IPS-15b (cell line): Measurements from ENCODE around the gene PABPC3.

ENCODE experiments used
- H3K27me3 ChIP-seq: one replicate; pipeline ENCODE4 v1.6.1; 2013; ENCODE audit warnings: low read length; ENCODE audit not compliant: control insufficient read depth, insufficient read depth
- H3K36me3 ChIP-seq: one replicate; pipeline ENCODE4 v1.6.1; 2013; ENCODE audit warnings: low read length; ENCODE audit not compliant: control insufficient read depth, insufficient read depth
- H3K4me1 ChIP-seq: one replicate; pipeline ENCODE4 v1.6.1; 2013; ENCODE audit warnings: mild to moderate bottlenecking, low read length; ENCODE audit not compliant: control insufficient read depth, insufficient read depth
- H3K4me3 ChIP-seq: one replicate; pipeline ENCODE4 v1.5.1; 2013; ENCODE audit warnings: low read depth, low read length
- H3K9ac ChIP-seq: one replicate; pipeline ENCODE4 v1.6.1; 2013; ENCODE audit warnings: low read depth, mild to moderate bottlenecking, low read length
- H3K9me3 ChIP-seq: one replicate; pipeline ENCODE4 v1.6.1; 2013; ENCODE audit warnings: mild to moderate bottlenecking, low read length; ENCODE audit not compliant: control insufficient read depth, insufficient read depth

Gene PABPC3

DNA sequence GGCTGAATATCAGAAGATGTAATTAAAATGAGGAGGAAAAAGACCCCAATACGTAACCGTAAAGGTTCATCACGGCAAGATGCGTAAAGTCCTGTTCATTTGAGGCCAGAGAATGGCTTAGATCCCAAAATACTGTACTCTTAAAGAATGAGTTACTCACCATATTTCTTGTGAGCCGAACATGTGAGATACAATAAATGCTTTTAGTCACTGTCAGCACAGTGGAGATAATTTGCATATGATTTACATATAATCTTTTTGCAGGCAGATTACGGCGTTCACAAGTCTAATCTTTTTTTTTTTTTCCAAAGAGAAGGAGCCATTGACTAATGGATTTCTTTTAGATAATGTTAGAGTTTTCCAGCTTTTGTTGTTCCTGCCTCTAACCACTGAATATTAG, 47.8 kb downstream of the PABPC3 start:
- Histone ChIP-seq H3K36me3 (no peaks in the 10 kb centered on the region), H3K4me1 (no peaks in the 10 kb centered on the region), H3K4me3 (no peak overlapping the region), H3K9me3 (no peaks in the 10 kb centered on the region), H3K9ac (no peak overlapping the region), H3K27me3 (no peaks in the 10 kb centered on the region)

GRCh38 chr13:25147638-25148401, 51.9 kb downstream of the PABPC3 start:
- H3K4me3 ChIP-seq: no peak overlapping the region
- no peaks in the 10 kb centered on the region for H3K9me3 ChIP-seq
- H3K4me1 ChIP-seq: peaks cover 7% of the 10 kb centered on the region
- no peaks in the 10 kb centered on the region for H3K36me3 ChIP-seq
- H3K9ac ChIP-seq: no peak overlapping the region
- no peaks in the 10 kb centered on the region for H3K27me3 ChIP-seq

- H3K4me3 ChIP-seq: no peak overlapping the region
- no peaks in the 10 kb centered on the region for H3K36me3 ChIP-seq
- H3K9ac ChIP-seq: no peak overlapping the region
- H3K27me3 ChIP-seq: no peaks in the 10 kb centered on the region
- no peaks in the 10 kb centered on the region for H3K9me3 ChIP-seq
- H3K4me1 ChIP-seq: peaks cover 10% of the 10 kb centered on the region
Observed at GRCh38 chr13:25148402-25148771, 52.5 kb downstream of the PABPC3 start.
